ENCODE data around the gene CNNM1.

Gene CNNM1

GRCh38 chr10:99337901-99338300 lies 8.7 kb downstream of the CNNM1 start:
- DNase-seq, result no peak

- DNase-seq, result no peak
Measured at GRCh38 chr10:99339077-99339476, 9.9 kb downstream of the CNNM1 start.

- no peak for DNase-seq
Measured at GRCh38 chr10:99339563-99340047, 10.4 kb downstream of the CNNM1 start.

- DNase-seq, result no peak
Measured at GRCh38 chr10:99340650-99341049, 11.5 kb downstream of the CNNM1 start.

- no peak for DNase-seq
Measured at GRCh38 chr10:99341248-99341647, 12.1 kb downstream of the CNNM1 start.

GRCh38 chr10:99341860-99342490 lies 12.8 kb downstream of the CNNM1 start:
- DNase-seq, result no peak

GRCh38 chr10:99343262-99343661 lies 14.1 kb downstream of the CNNM1 start:
- DNase-seq, result no peak

GRCh38 chr10:99344715-99345114 lies 15.6 kb downstream of the CNNM1 start:
- DNase-seq, result no peak

- DNase-seq, result no peak
Measured at GRCh38 chr10:99345350-99345749, 16.2 kb downstream of the CNNM1 start.

GRCh38 chr10:99346247-99346646 lies 17.1 kb downstream of the CNNM1 start:
- DNase-seq, result no peak

- DNase-seq, result no peak
Measured at GRCh38 chr10:99347672-99348071, 18.5 kb downstream of the CNNM1 start.

- DNase-seq, result no peak
Measured at GRCh38 chr10:99353182-99353581, 24.0 kb downstream of the CNNM1 start.

- no peak for DNase-seq
Measured at GRCh38 chr10:99357691-99358090, 28.5 kb downstream of the CNNM1 start.

- DNase-seq, result no peak
Measured at GRCh38 chr10:99358101-99358500, 28.9 kb downstream of the CNNM1 start.

- no peak for DNase-seq
Measured at GRCh38 chr10:99360934-99361333, 31.8 kb downstream of the CNNM1 start.

- no peak for DNase-seq
Measured at GRCh38 chr10:99364125-99364524, 35.0 kb downstream of the CNNM1 start.

- no peak for DNase-seq
Measured at GRCh38 chr10:99365311-99365710, 36.2 kb downstream of the CNNM1 start.

GRCh38 chr10:99365736-99366135 lies 36.6 kb downstream of the CNNM1 start:
- no peak for DNase-seq

GRCh38 chr10:99366666-99367065 lies 37.5 kb downstream of the CNNM1 start:
- DNase-seq, result no peak

GRCh38 chr10:99368646-99369045 lies 39.5 kb downstream of the CNNM1 start:
- no peak for DNase-seq

- DNase-seq, result no peak
Measured at GRCh38 chr10:99369126-99369525, 40.0 kb downstream of the CNNM1 start.

- DNase-seq, result no peak
Measured at GRCh38 chr10:99369551-99369950, 40.4 kb downstream of the CNNM1 start.

GRCh38 chr10:99370993-99371392 lies 41.8 kb downstream of the CNNM1 start:
- DNase-seq, result no peak

- DNase-seq, result no peak
Measured at GRCh38 chr10:99372546-99373271, 43.6 kb downstream of the CNNM1 start.

- no peak for DNase-seq
Measured at GRCh38 chr10:99374526-99374925, 45.4 kb downstream of the CNNM1 start.

Measured in effector CD4-positive, alpha-beta T cell (primary cell).